Loucy (cell line): ENCODE data around the gene NBEA.
A peak's percentile ranks its signal among the peaks of the same experiment; 100 is the strongest.

Source experiments
- H2AFZ ChIP-seq: fragments of 200-600 bp; sonication (generic); 2 replicates; pipeline ENCODE4 v1.6.0; 2016; ENCODE audit warnings: antibody characterized with exemption, mild to moderate bottlenecking, low read length, moderate library complexity
- H3F3A ChIP-seq: fragments of 200-600 bp; 2 replicates; pipeline ENCODE4 v1.6.0; 2016; ENCODE audit warnings: antibody characterized with exemption, low read depth, mild to moderate bottlenecking
- H3K27me3 ChIP-seq: fragments of 200-600 bp; sonication (generic); 2 replicates; pipeline ENCODE4 v1.6.1; 2014; ENCODE audit warnings: low read length, mild to moderate bottlenecking; ENCODE audit not compliant: insufficient read depth, poor library complexity, severe bottlenecking
- H3K36me3 ChIP-seq: fragments of 200-600 bp; sonication (generic); 2 replicates; pipeline ENCODE4 v1.6.1; 2016; ENCODE audit warnings: low read length; ENCODE audit not compliant: insufficient read depth
- H3K4me1 ChIP-seq: fragments of 200-600 bp; sonication (generic); 2 replicates; pipeline ENCODE4 v1.5.1; 2014; ENCODE audit warnings: low read length, mild to moderate bottlenecking; ENCODE audit not compliant: insufficient read depth, poor library complexity, severe bottlenecking
- H3K4me2 ChIP-seq: fragments of 200-600 bp; sonication (generic); 2 replicates; pipeline ENCODE4 v1.6.0; 2014; ENCODE audit warnings: antibody characterized with exemption, low read length, low read depth, mild to moderate bottlenecking; ENCODE audit not compliant: poor library complexity, severe bottlenecking
- H3K4me3 ChIP-seq: fragments of 200-600 bp; sonication (generic); 2 replicates; pipeline ENCODE4 v1.5.1; 2014; ENCODE audit warnings: low read length, mild to moderate bottlenecking, mixed read lengths; ENCODE audit not compliant: poor library complexity, severe bottlenecking
- H3K79me2 ChIP-seq: fragments of 200-600 bp; sonication (generic); 2 replicates; pipeline ENCODE4 v1.6.1; 2014; ENCODE audit warnings: low read length; ENCODE audit not compliant: insufficient read depth
- H3K9ac ChIP-seq: fragments of 200-600 bp; sonication (generic); 2 replicates; pipeline ENCODE4 v1.6.0; 2014; ENCODE audit warnings: mild to moderate bottlenecking, low read depth, low read length, moderate library complexity; ENCODE audit not compliant: poor library complexity, severe bottlenecking
- H3K9me2 ChIP-seq: fragments of 200-600 bp; sonication (generic); replicated peaks from 2 replicates; pipeline ENCODE4 v1.6.1; 2016; ENCODE audit warnings: low read depth, low read length, mixed read lengths
- H3K9me3 ChIP-seq: fragments of 200-600 bp; sonication (generic); 2 replicates; pipeline ENCODE4 v1.6.1; 2014; ENCODE audit warnings: mild to moderate bottlenecking, antibody characterized with exemption, low read length, low read depth; ENCODE audit not compliant: insufficient read depth
- H4K20me1 ChIP-seq: fragments of 200-600 bp; sonication (generic); 2 replicates; pipeline ENCODE4 v1.6.0; 2014; ENCODE audit warnings: antibody characterized with exemption, low read length, mild to moderate bottlenecking; ENCODE audit not compliant: insufficient read depth, poor library complexity, severe bottlenecking
- CTCF ChIP-seq: fragments of 200-600 bp; sonication (generic); conservative IDR thresholded peaks from 2 replicates; pipeline ENCODE4 v1.5.1; 2014; ENCODE audit warnings: mild to moderate bottlenecking, antibody characterized with exemption, low read length
- EZH2phosphoT487 ChIP-seq: fragments of 200-600 bp; IDR thresholded peaks from 2 replicates; pipeline ENCODE4 v1.6.1; 2018; ENCODE audit warnings: antibody characterized with exemption, mild to moderate bottlenecking, moderate library complexity, borderline replicate concordance

NBEA gene

GRCh38 chr13:35561540-35561939, 619.5 kb downstream of the NBEA start:
- H3K27me3 ChIP-seq = no peaks in the 10 kb centered on the region
- H3K9me3 ChIP-seq = no peaks in the 10 kb centered on the region
- no peak for TF ChIP-seq EZH2phosphoT487
- no peak overlapping the region for H3K9ac ChIP-seq
- H3F3A ChIP-seq = peaks cover 6% of the 10 kb centered on the region
- no peaks in the 10 kb centered on the region for H4K20me1 ChIP-seq
- no peak overlapping the region for H3K4me3 ChIP-seq
- no peak overlapping the region for H3K4me2 ChIP-seq
- H3K36me3 ChIP-seq = no peaks in the 10 kb centered on the region
- H3K79me2 ChIP-seq = no peaks in the 10 kb centered on the region
- H3K4me1 ChIP-seq = peaks cover 15% of the 10 kb centered on the region
- H2AFZ ChIP-seq = no peak overlapping the region
- H3K9me2 ChIP-seq = no peaks in the 10 kb centered on the region

- H3K27me3 ChIP-seq = no peaks in the 10 kb centered on the region
- no peak overlapping the region for H2AFZ ChIP-seq
- no peak overlapping the region for H3K9ac ChIP-seq
- H3K79me2 ChIP-seq = no peaks in the 10 kb centered on the region
- no peak for TF ChIP-seq EZH2phosphoT487
- TF ChIP-seq CTCF = no peak
- H3K4me2 ChIP-seq = peak overlapping the region; percentile 30
- H4K20me1 ChIP-seq = no peaks in the 10 kb centered on the region
- no peaks in the 10 kb centered on the region for H3K9me2 ChIP-seq
- no peaks in the 10 kb centered on the region for H3K9me3 ChIP-seq
- H3K4me3 ChIP-seq = peak overlapping the region; percentile 28
- H3K4me1 ChIP-seq = peaks cover 43% of the 10 kb centered on the region
- no peaks in the 10 kb centered on the region for H3K36me3 ChIP-seq
- peaks cover 10% of the 10 kb centered on the region for H3F3A ChIP-seq
These were observed 623.2 kb downstream of the NBEA start for GRCh38 chr13:35565273-35565672.

- peak overlapping the region; percentile 61 for H3K9ac ChIP-seq
- H3K27me3 ChIP-seq = no peaks in the 10 kb centered on the region
- no peak overlapping the region for H2AFZ ChIP-seq
- no peaks in the 10 kb centered on the region for H4K20me1 ChIP-seq
- H3K4me2 ChIP-seq = peak overlapping the region; percentile 68
- TF ChIP-seq CTCF = no peak
- TF ChIP-seq EZH2phosphoT487 = no peak
- H3K9me3 ChIP-seq = no peaks in the 10 kb centered on the region
- no peaks in the 10 kb centered on the region for H3K79me2 ChIP-seq
- peak overlapping the region; percentile 58 for H3K4me3 ChIP-seq
- H3K36me3 ChIP-seq = no peaks in the 10 kb centered on the region
- peaks cover 10% of the 10 kb centered on the region for H3F3A ChIP-seq
- H3K9me2 ChIP-seq = no peaks in the 10 kb centered on the region
- peaks cover 43% of the 10 kb centered on the region for H3K4me1 ChIP-seq
These were observed 624.3 kb downstream of the NBEA start for GRCh38 chr13:35566340-35566739.

- Histone ChIP-seq H3K4me1 (peaks cover 43% of the 10 kb centered on the region), H3K9ac (peak overlapping the region; percentile 61), H3K9me2 (no peaks in the 10 kb centered on the region), H3K27me3 (no peaks in the 10 kb centered on the region), H3K79me2 (no peaks in the 10 kb centered on the region), H3K4me3 (peak overlapping the region; percentile 58), H3K36me3 (no peaks in the 10 kb centered on the region), H3K4me2 (peak overlapping the region; percentile 68), H3F3A (peaks cover 10% of the 10 kb centered on the region), H2AFZ (peak overlapping the region; percentile 11; the same call in 1 of the 2 replicates), H4K20me1 (no peaks in the 10 kb centered on the region), H3K9me3 (no peaks in the 10 kb centered on the region)
- TF ChIP-seq EZH2phosphoT487 (no peak), CTCF (no peak)
These were observed 625.4 kb downstream of the NBEA start for GRCh38 chr13:35567406-35567980.
